ENCODE data around the gene STRA8. TPM values are rescaled to one million over a fixed set of nuclear protein-coding genes. Genes with fewer than 3 reads are reported as not detected.

The STRA8 gene
- total RNA-seq, 2 donors from 2014 or later = not detected

- no peaks in the 10 kb centered on the region for H3K36me3 Mint-ChIP-seq
- H3K27me3 Mint-ChIP-seq = peaks cover 6 to 10% of the 10 kb centered on the region in 2 donors
- ATAC-seq = no peak
- no peak overlapping the region for H3K27ac Mint-ChIP-seq
- no peak overlapping the region for H3K4me3 Mint-ChIP-seq
- H3K4me1 Mint-ChIP-seq (ENCODE audit: low read depth in 2 of 2) = no peaks in the 10 kb centered on the region
- no peak for DNase-seq (ENCODE audit: low spot score)
- no peaks in the 10 kb centered on the region for H3K9me3 Mint-ChIP-seq
These were observed 24.2 kb downstream of the STRA8 start for GRCh38 chr7:135257790-135258189.

- Mint-ChIP-seq H3K27me3 (peaks cover 8 to 10% of the 10 kb centered on the region in 2 donors), H3K4me1 (ENCODE audit: low read depth in 2 of 2) (no peaks in the 10 kb centered on the region), H3K9me3 (no peaks in the 10 kb centered on the region), H3K27ac (no peak overlapping the region), H3K4me3 (no peak overlapping the region), H3K36me3 (no peaks in the 10 kb centered on the region)
- DNase-seq (ENCODE audit: low spot score) = no peak
- no peak for ATAC-seq
These were observed 24.9 kb downstream of the STRA8 start for GRCh38 chr7:135258585-135258984.

- Mint-ChIP-seq H3K27me3 (peaks cover 8 to 10% of the 10 kb centered on the region in 2 donors), H3K9me3 (no peaks in the 10 kb centered on the region), H3K36me3 (no peaks in the 10 kb centered on the region), H3K4me3 (no peak overlapping the region), H3K4me1 (ENCODE audit: low read depth in 2 of 2) (no peaks in the 10 kb centered on the region), H3K27ac (no peak overlapping the region)
- ATAC-seq (no peak), DNase-seq (ENCODE audit: low spot score) (no peak)
These were observed 26.1 kb downstream of the STRA8 start for GRCh38 chr7:135259702-135260101.

DNA sequence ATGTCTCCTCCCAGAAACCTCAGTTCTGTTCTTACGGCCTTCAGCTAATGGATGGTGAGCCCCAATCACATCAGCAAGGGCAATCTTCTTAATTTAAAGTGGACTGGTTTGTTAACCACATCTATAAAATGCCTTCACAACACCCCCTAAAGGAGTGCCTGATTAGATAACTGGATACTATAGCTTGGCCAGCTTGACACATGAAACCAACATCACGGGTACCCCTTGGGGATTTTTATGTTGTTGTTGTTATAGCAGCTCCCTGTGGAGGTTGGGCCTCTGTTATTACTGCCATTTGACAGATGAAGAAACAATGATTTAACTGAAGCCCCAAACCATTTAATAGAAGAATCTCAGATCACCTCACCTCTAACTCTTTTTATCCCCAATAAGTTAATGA, 26.8 kb downstream of the STRA8 start:
- no peak for ATAC-seq
- H3K27ac Mint-ChIP-seq = no peak overlapping the region
- H3K27me3 Mint-ChIP-seq = peaks cover 8 to 10% of the 10 kb centered on the region in 2 donors
- H3K9me3 Mint-ChIP-seq = no peaks in the 10 kb centered on the region
- no peaks in the 10 kb centered on the region for H3K4me1 Mint-ChIP-seq (ENCODE audit: low read depth in 2 of 2)
- no peak overlapping the region for H3K4me3 Mint-ChIP-seq
- no peak for DNase-seq (ENCODE audit: low spot score)
- no peaks in the 10 kb centered on the region for H3K36me3 Mint-ChIP-seq

- H3K27me3 Mint-ChIP-seq = peaks cover 8 to 10% of the 10 kb centered on the region in 2 donors
- H3K4me1 Mint-ChIP-seq (ENCODE audit: low read depth in 2 of 2) = no peaks in the 10 kb centered on the region
- no peak overlapping the region for H3K4me3 Mint-ChIP-seq
- H3K27ac Mint-ChIP-seq = no peak overlapping the region
- ATAC-seq (no peak), DNase-seq (ENCODE audit: low spot score) (no peak)
- no peaks in the 10 kb centered on the region for H3K36me3 Mint-ChIP-seq
- no peaks in the 10 kb centered on the region for H3K9me3 Mint-ChIP-seq
These were observed 27.5 kb downstream of the STRA8 start for GRCh38 chr7:135260930-135261721.

DNA sequence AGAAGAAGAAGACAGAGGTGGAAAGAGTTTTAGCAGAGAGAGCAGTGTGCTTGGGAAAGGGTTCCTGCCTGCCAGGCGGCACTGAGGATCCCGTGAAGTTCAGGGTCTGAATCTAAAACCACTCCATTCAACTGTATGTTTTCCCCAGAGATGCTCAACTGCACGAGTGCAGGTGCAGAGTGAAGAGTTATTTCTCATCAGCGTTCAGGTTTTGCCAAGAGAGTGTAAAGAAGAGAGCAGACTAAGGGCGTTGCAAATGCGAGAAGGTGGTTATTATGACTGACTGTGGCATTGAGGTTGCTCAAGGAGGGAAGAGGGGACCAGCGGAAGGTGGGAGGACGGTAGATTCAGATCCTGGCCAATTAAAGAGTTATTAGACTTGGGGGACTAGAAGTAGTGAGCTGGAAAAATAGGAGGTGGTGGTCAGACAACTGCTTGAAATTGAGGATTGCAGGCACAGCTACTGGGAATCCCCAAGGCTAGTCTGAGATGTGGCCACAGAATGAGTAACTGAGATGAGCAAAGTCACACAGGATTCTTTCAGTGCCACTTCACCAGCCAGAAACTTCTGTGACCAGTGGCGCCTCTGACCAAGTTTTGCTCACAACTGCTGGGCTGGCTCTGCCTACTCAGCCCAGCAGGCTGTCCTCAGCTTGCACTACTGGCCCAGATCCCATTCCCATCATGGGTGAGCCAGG, 29.1 kb downstream of the STRA8 start:
- H3K4me3 Mint-ChIP-seq = no peak overlapping the region
- H3K27ac Mint-ChIP-seq = no peak overlapping the region
- no peak for ATAC-seq
- peaks cover 9 to 11% of the 10 kb centered on the region in 2 donors for H3K27me3 Mint-ChIP-seq
- H3K9me3 Mint-ChIP-seq = no peaks in the 10 kb centered on the region
- no peak for DNase-seq (ENCODE audit: low spot score)
- H3K4me1 Mint-ChIP-seq (ENCODE audit: low read depth in 2 of 2) = no peaks in the 10 kb centered on the region
- no peaks in the 10 kb centered on the region for H3K36me3 Mint-ChIP-seq

GRCh38 chr7:135263321-135263970, 29.8 kb downstream of the STRA8 start:
- Mint-ChIP-seq H3K27ac (no peak overlapping the region), H3K4me1 (ENCODE audit: low read depth in 2 of 2) (no peaks in the 10 kb centered on the region), H3K36me3 (no peaks in the 10 kb centered on the region), H3K27me3 (peaks cover 15 to 17% of the 10 kb centered on the region in 2 donors), H3K4me3 (no peak overlapping the region), H3K9me3 (no peaks in the 10 kb centered on the region)
- no peak for DNase-seq (ENCODE audit: low spot score)
- ATAC-seq = no peak

DNA sequence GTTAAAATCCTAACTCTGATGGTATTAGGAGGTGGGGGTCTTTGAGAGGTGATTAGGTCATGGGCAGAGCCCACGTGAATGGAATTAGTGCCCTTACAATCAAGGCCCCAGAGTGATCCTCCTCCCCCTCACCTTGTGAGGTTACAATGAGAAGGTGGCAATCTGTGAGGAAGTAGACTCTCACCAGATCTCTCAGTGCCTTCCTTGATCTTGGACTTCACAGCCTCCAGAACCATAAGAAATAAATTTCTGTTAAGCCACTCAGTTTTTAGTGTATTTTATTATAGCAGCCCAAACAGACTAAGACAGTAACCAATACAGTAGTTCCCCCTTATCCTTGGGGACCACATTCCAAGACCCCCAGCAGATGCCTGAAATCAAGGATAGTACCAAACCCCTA, 32.0 kb downstream of the STRA8 start:
- no peaks in the 10 kb centered on the region for H3K9me3 Mint-ChIP-seq
- no peak overlapping the region for H3K4me3 Mint-ChIP-seq
- DNase-seq (ENCODE audit: low spot score) (no peak), ATAC-seq (no peak)
- H3K27ac Mint-ChIP-seq = no peak overlapping the region
- no peaks in the 10 kb centered on the region for H3K36me3 Mint-ChIP-seq
- H3K4me1 Mint-ChIP-seq (ENCODE audit: low read depth in 2 of 2) = no peaks in the 10 kb centered on the region
- H3K27me3 Mint-ChIP-seq = peaks cover 13 to 21% of the 10 kb centered on the region in 2 donors

DNA sequence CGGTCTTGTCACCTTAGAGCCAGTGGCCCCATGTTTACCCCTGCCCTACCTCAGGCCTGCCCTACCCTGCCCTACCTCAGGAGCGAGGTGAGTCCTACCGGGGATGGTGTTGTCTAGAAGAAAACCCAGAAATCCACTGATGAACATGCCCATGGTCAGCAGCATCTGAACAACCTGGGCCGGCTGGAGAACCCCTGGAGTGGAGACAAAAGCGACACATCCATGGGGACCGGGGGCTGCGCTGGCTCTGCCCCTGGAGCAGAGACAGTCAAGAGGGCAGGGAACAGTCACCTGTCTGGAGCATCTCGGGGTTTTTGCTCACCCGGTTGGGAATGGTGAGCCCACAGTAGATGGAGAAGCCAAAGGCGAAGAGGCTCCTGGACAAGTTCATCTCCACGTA, 36.3 kb downstream of the STRA8 start:
- H3K36me3 Mint-ChIP-seq = no peaks in the 10 kb centered on the region
- DNase-seq (ENCODE audit: low spot score) = no peak
- H3K4me1 Mint-ChIP-seq (ENCODE audit: low read depth in 2 of 2) = no peaks in the 10 kb centered on the region
- H3K27ac Mint-ChIP-seq = no peak overlapping the region
- peak; percentile 7 to 10 for ATAC-seq
- peaks cover 12 to 13% of the 10 kb centered on the region in 2 donors for H3K27me3 Mint-ChIP-seq
- no peaks in the 10 kb centered on the region for H3K9me3 Mint-ChIP-seq
- no peak overlapping the region for H3K4me3 Mint-ChIP-seq

DNA sequence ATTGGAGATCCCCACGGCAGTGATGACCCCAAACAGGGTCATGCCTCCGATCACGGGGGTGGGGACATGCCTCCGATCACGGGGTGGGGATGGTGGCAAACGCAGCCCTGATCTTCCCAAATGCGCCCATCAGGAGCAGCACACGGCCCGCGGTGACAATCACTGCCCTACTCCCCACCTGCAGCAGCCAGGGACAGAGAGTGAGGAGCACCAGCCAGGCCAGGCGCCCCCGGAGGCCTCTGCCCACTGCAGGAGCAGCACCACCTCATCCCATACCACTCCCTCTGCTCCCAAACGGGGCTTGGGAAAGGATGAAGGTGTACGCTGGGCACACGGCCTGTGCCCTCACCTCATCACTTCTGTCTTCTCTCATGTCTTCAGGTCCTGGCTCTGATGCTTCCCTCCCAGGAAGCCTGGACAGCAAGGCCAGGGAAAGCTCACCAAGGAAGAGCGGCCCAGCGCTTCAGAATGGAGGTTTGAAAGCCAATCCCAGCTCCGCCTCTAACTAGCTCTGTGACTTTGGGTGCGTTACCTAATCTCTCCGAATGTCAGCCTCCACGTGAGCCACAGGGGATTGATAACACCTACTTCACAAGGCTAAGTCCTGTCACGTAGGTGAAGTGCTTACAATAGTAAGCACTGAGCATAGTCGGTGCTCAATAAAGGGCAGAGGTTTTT, 37.1 kb downstream of the STRA8 start:
- Mint-ChIP-seq H3K9me3 (no peaks in the 10 kb centered on the region), H3K4me1 (ENCODE audit: low read depth in 2 of 2) (no peaks in the 10 kb centered on the region), H3K27me3 (peaks cover 12 to 13% of the 10 kb centered on the region in 2 donors), H3K4me3 (no peak overlapping the region), H3K27ac (no peak overlapping the region), H3K36me3 (no peaks in the 10 kb centered on the region)
- DNase-seq (ENCODE audit: low spot score) (no peak), ATAC-seq (no peak)

- ATAC-seq (no peak), DNase-seq (ENCODE audit: low spot score) (no peak)
- H3K4me3 Mint-ChIP-seq = no peak overlapping the region
- no peaks in the 10 kb centered on the region for H3K4me1 Mint-ChIP-seq (ENCODE audit: low read depth in 2 of 2)
- no peak overlapping the region for H3K27ac Mint-ChIP-seq
- H3K36me3 Mint-ChIP-seq = no peaks in the 10 kb centered on the region
- H3K27me3 Mint-ChIP-seq = peaks cover 12 to 13% of the 10 kb centered on the region in 2 donors
- H3K9me3 Mint-ChIP-seq = no peaks in the 10 kb centered on the region
These were observed 37.6 kb downstream of the STRA8 start for GRCh38 chr7:135271255-135271615.

DNA sequence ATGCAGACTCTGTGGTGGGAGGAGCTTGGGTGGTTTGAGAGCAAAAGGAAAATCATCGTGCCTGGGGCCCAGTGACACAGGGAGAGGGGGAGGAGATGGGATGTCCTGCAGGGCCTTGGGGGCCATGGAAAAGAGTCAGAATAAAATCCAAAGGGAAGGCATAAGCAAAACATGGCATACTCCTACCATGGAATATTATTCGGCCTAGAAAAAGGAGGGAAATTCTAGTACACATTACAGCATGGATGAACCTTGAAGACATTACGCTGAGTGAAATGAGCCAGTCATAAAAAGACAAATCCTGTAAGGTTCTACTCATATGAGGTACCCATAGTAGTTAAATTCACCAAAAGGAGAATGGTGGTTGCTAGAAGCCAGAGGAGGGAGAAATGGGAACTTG, 38.7 kb downstream of the STRA8 start:
- Mint-ChIP-seq H3K4me3 (no peak overlapping the region), H3K27ac (no peak overlapping the region), H3K27me3 (peaks cover 12 to 13% of the 10 kb centered on the region in 2 donors), H3K4me1 (ENCODE audit: low read depth in 2 of 2) (no peaks in the 10 kb centered on the region), H3K36me3 (no peaks in the 10 kb centered on the region), H3K9me3 (no peaks in the 10 kb centered on the region)
- no peak for ATAC-seq
- no peak for DNase-seq (ENCODE audit: low spot score)

GRCh38 chr7:135273581-135273980, 39.9 kb downstream of the STRA8 start:
- Mint-ChIP-seq H3K27ac (no peak overlapping the region), H3K9me3 (no peaks in the 10 kb centered on the region), H3K36me3 (no peaks in the 10 kb centered on the region), H3K4me3 (no peak overlapping the region), H3K27me3 (peaks cover 5 to 6% of the 10 kb centered on the region in 2 donors), H3K4me1 (ENCODE audit: low read depth in 2 of 2) (no peaks in the 10 kb centered on the region)
- ATAC-seq (no peak), DNase-seq (ENCODE audit: low spot score) (no peak)
